Endodermal cell (in vitro differentiated cells): ENCODE data around the gene NRK. TPM values are rescaled to one million over a fixed set of nuclear protein-coding genes. Genes with fewer than 3 reads are reported as not detected.
"Not testable (repeated sequence)": the region's sequence is repeated elsewhere in the genome, so short reads cannot be mapped to it uniquely, and the experiment has no call there.

ENCODE experiments used
- DNase-seq: peaks from one replicate; pipeline ENCODE4 v3.0.0-alpha.2; 2017
- H3K27ac ChIP-seq: 2 replicates; pipeline ENCODE4 v1.5.1; 2013; ENCODE audit warnings: mild to moderate bottlenecking, low read depth, low read length, moderate library complexity
- H3K27me3 ChIP-seq: 2 replicates; pipeline ENCODE4 v1.6.1; 2013; ENCODE audit warnings: mild to moderate bottlenecking, low read length, moderate library complexity; ENCODE audit not compliant: insufficient read depth, control insufficient read depth, poor library complexity, severe bottlenecking
- H3K36me3 ChIP-seq: 2 replicates; pipeline ENCODE4 v1.7.0; 2013; ENCODE audit warnings: mild to moderate bottlenecking, low read length, moderate library complexity; ENCODE audit not compliant: control insufficient read depth, insufficient read depth
- H3K4me1 ChIP-seq: one replicate; pipeline ENCODE4 v1.7.0; 2013; ENCODE audit warnings: low read length; ENCODE audit not compliant: control insufficient read depth, insufficient read depth
- H3K4me3 ChIP-seq: 2 replicates; pipeline ENCODE4 v1.5.1; 2013; ENCODE audit warnings: mild to moderate bottlenecking, low read length, moderate library complexity
- H3K9ac ChIP-seq: 2 replicates; pipeline ENCODE4 v1.6.1; 2013; ENCODE audit warnings: mild to moderate bottlenecking, low read length, moderate library complexity; ENCODE audit not compliant: poor library complexity, severe bottlenecking; ENCODE audit errors: extremely low read depth
- H3K9me3 ChIP-seq: 2 replicates; pipeline ENCODE4 v1.6.1; 2013; ENCODE audit warnings: mild to moderate bottlenecking, low read length, moderate library complexity; ENCODE audit not compliant: control insufficient read depth
- H3K27ac Mint-ChIP-seq: 2 replicates; pipeline ENCODE4 v1.8.0; 2020; ENCODE audit warnings: mixed read lengths
- H3K27me3 Mint-ChIP-seq: 2 replicates; pipeline ENCODE4 v1.8.0; 2021; ENCODE audit warnings: mild to moderate bottlenecking, mixed read lengths; ENCODE audit not compliant: insufficient read depth
- H3K36me3 Mint-ChIP-seq: 2 replicates; pipeline ENCODE4 v1.8.0; 2020; ENCODE audit warnings: low read depth, mixed read lengths
- H3K4me1 Mint-ChIP-seq: 2 replicates; pipeline ENCODE4 v1.8.0; 2020; ENCODE audit warnings: mixed read lengths
- H3K4me3 Mint-ChIP-seq: 2 replicates; pipeline ENCODE4 v1.8.0; 2020; ENCODE audit warnings: mild to moderate bottlenecking, moderate library complexity, mixed read lengths
- H3K9me3 Mint-ChIP-seq: 2 replicates; pipeline ENCODE4 v1.8.0; 2020; ENCODE audit warnings: mild to moderate bottlenecking, mixed read lengths
- WGBS, 2 experiments: methylation state at CpG; one replicate each; pipeline versions ENCODE4 v1.1.5 to v1.1.7; 2013; ENCODE audit warnings: missing lambda C conversion rate in 2 of 2, mixed read lengths in 1 of 2; ENCODE audit not compliant: insufficient coverage in 1 of 2, insufficient read length in 1 of 2; 5-methylcytosine and 5-hydroxymethylcytosine counted together
- total RNA-seq, 2 donors: library from RNA; stranded (reverse); fragmentation: NEBNext Ultra II Directional in 1 of 2; extraction: Animal tissue kit (Norgen Biotek cat#: 25700) in 1 of 2; gene quantifications; 2 replicates in 1 of 2; 3 replicates in 1 of 2; pipeline ENCODE4 v1.2.1, GENCODE V29; 2021
- TF ChIP-seq, protein P1 (sequence below): fragments of 200-600 bp; sonication (generic); conservative IDR thresholded peaks from 2 replicates; pipeline ENCODE4 v1.5.0; 2021; ENCODE audit warnings: antibody characterized with exemption, mild to moderate bottlenecking

NRK gene
- total RNA-seq, 2 donors from 2014 or later: 0.51 to 1.5 TPM

DNA sequence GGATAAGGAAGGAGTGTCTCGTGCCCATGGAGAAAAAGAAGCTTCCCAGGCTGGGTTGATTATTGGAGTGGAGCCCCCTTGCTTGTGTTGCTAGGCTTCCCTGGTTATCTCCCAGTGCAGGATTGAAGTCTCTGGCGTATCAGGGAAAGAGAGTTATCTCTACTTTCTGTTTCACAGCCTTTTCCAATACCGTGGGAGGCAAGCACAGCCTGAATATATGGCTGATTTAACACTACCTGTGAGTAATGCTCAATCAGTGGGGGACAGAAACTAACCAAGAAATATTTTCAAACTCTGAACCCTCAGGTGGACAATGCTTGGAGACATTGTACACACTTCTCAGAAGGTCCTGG is 151.0 kb downstream of the NRK start:
- Histone ChIP-seq H3K4me1 (no peaks in the 10 kb centered on the region), H3K36me3 (no peaks in the 10 kb centered on the region), H3K4me3 (no peak overlapping the region), H3K9me3 (no peaks in the 10 kb centered on the region), H3K27me3 (no peaks in the 10 kb centered on the region), H3K9ac (no peak overlapping the region), H3K27ac (no peak overlapping the region)
- H3K27me3 Mint-ChIP-seq: no peaks in the 10 kb centered on the region
- no peak overlapping the region for H3K27ac Mint-ChIP-seq
- 63% methylated on average over 3 of the region's 3 CpGs; no CpG with 5 or more reads in 1 of the 2 experiments for WGBS, 2 experiments
- no peak for DNase-seq
- H3K36me3 Mint-ChIP-seq: no peaks in the 10 kb centered on the region
- no peak overlapping the region for H3K4me3 Mint-ChIP-seq
- TF ChIP-seq, protein P1, sequence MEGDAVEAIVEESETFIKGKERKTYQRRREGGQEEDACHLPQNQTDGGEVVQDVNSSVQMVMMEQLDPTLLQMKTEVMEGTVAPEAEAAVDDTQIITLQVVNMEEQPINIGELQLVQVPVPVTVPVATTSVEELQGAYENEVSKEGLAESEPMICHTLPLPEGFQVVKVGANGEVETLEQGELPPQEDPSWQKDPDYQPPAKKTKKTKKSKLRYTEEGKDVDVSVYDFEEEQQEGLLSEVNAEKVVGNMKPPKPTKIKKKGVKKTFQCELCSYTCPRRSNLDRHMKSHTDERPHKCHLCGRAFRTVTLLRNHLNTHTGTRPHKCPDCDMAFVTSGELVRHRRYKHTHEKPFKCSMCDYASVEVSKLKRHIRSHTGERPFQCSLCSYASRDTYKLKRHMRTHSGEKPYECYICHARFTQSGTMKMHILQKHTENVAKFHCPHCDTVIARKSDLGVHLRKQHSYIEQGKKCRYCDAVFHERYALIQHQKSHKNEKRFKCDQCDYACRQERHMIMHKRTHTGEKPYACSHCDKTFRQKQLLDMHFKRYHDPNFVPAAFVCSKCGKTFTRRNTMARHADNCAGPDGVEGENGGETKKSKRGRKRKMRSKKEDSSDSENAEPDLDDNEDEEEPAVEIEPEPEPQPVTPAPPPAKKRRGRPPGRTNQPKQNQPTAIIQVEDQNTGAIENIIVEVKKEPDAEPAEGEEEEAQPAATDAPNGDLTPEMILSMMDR: no peak
- H3K9me3 Mint-ChIP-seq: peaks cover 76% of the 10 kb centered on the region
- peaks cover 2% of the 10 kb centered on the region for H3K4me1 Mint-ChIP-seq

- H3K9me3 ChIP-seq: no peaks in the 10 kb centered on the region
- H3K27me3 ChIP-seq: no peaks in the 10 kb centered on the region
- DNase-seq: no peak
- H3K4me1 ChIP-seq: no peaks in the 10 kb centered on the region
- TF ChIP-seq, protein P1: peak; percentile 57
- H3K4me3 ChIP-seq: no peak overlapping the region
- H3K9me3 Mint-ChIP-seq: peaks cover 83% of the 10 kb centered on the region
- H3K27ac ChIP-seq: no peak overlapping the region
- no peaks in the 10 kb centered on the region for H3K36me3 Mint-ChIP-seq
- H3K4me1 Mint-ChIP-seq: peaks cover 2% of the 10 kb centered on the region
- H3K27me3 Mint-ChIP-seq: no peaks in the 10 kb centered on the region
- H3K27ac Mint-ChIP-seq: no peak overlapping the region
- no peaks in the 10 kb centered on the region for H3K36me3 ChIP-seq
- no peak overlapping the region for H3K9ac ChIP-seq
- H3K4me3 Mint-ChIP-seq: no peak overlapping the region
Measured at GRCh38 chrX:105975382-105975781, 153.0 kb downstream of the NRK start.

GRCh38 chrX:105981772-105982485 is 159.6 kb downstream of the NRK start:
- no peaks in the 10 kb centered on the region for H3K27me3 ChIP-seq
- no peak overlapping the region for H3K4me3 ChIP-seq
- no peak for DNase-seq
- Mint-ChIP-seq H3K4me3 (no peak overlapping the region), H3K27me3 (no peaks in the 10 kb centered on the region), H3K9me3 (peaks cover 91% of the 10 kb centered on the region), H3K27ac (no peak overlapping the region), H3K36me3 (no peaks in the 10 kb centered on the region), H3K4me1 (no peaks in the 10 kb centered on the region)
- no peaks in the 10 kb centered on the region for H3K4me1 ChIP-seq
- no peaks in the 10 kb centered on the region for H3K36me3 ChIP-seq
- no peak overlapping the region for H3K9ac ChIP-seq
- 84% methylated on average over 15 of the region's 15 CpGs; no CpG with 5 or more reads in 1 of the 2 experiments for WGBS, 2 experiments
- TF ChIP-seq, protein P1: no peak
- H3K9me3 ChIP-seq: no peaks in the 10 kb centered on the region
- no peak overlapping the region for H3K27ac ChIP-seq

DNA sequence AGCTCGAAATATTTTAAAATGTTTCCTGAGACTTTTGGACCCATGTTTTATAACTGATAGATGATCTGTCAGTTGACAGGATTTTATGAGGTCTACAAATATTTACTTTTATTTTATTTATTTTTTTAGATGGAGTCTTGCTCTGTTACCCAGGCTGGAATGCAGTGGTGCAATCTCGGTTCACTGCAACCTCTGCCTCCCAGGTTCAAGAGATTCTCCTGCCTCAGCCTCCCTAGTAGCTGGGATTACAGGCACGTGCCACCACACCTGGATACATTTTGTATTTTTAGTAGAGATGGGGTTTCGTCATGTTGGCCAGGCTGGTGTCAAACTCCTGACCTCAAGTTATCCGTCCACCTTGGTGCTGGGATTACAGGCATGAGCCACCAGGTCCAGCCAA is 166.1 kb downstream of the NRK start:
- H3K27ac ChIP-seq: not testable (repeated sequence)

More for the DNA sequence above, 166.1 kb downstream of the NRK start:
- H3K27me3 ChIP-seq, H3K9me3 ChIP-seq, H3K36me3 Mint-ChIP-seq, H3K27ac Mint-ChIP-seq, H3K4me3 Mint-ChIP-seq, H3K4me3 ChIP-seq, H3K4me1 ChIP-seq, H3K9ac ChIP-seq, H3K4me1 Mint-ChIP-seq, H3K27me3 Mint-ChIP-seq, H3K36me3 ChIP-seq, DNase-seq: not testable (repeated sequence)
- H3K9me3 Mint-ChIP-seq: peaks cover 71% of the 10 kb centered on the region
- WGBS, 2 experiments: 94% methylated on average over 3 of the region's 5 CpGs; no CpG with 5 or more reads in 1 of the 2 experiments
